GM19372 (cell line): Measurements from ENCODE around the gene SNAP47.

Experiments
- ATAC-seq: cut with Tn5 transposase; IDR thresholded peaks from one replicate; pipeline ENCODE4 v1.9.1; 2021; ENCODE audit warnings: mild to moderate bottlenecking, low read depth, moderate library complexity; ENCODE audit not compliant: unreplicated experiment

The SNAP47 gene

DNA sequence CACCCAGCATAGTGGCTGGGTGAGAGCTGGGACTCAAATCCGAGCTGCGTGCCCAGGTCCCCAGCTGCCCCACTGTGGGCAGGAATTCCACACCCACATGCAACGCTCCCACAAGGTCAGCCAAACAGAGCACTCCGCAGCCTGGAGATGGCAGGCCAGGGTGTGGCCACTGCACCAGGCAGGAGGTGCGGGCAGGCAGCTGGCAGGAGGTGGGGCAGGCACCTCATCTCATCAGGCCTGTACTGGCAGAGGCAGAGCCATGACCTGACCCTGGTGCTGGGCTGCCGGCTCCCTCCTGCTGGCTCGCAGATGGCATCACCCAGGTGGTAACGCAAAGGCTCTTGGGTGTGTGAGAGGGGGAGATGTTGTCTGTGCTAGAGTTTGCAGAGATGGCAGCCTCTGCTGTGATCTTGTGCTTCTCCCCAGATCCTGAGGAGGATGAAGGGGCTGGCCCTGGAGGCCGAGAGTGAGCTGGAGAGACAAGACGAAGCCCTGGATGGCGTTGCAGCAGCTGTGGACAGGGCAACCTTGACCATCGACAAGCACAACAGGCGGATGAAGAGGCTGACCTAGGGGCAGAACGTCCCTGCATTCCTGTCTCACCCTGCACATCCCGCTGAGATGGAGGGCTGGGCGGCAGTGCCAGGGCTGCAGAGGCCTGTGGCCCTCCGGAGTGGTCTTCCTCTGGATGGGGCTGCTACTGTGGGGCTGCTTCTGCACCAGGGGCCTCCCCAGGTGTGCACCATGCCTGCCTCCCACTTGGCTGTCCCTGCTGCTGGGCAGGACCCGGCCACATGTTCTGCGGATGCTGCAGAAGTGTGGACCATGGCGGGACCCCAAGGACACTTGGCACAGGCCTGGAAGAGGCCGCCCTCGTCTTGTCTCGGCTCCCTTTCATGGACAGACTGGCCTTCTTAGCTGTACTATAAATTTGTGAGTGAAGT lies 45.1 kb downstream of the SNAP47 start:
- ATAC-seq, result no peak

DNA sequence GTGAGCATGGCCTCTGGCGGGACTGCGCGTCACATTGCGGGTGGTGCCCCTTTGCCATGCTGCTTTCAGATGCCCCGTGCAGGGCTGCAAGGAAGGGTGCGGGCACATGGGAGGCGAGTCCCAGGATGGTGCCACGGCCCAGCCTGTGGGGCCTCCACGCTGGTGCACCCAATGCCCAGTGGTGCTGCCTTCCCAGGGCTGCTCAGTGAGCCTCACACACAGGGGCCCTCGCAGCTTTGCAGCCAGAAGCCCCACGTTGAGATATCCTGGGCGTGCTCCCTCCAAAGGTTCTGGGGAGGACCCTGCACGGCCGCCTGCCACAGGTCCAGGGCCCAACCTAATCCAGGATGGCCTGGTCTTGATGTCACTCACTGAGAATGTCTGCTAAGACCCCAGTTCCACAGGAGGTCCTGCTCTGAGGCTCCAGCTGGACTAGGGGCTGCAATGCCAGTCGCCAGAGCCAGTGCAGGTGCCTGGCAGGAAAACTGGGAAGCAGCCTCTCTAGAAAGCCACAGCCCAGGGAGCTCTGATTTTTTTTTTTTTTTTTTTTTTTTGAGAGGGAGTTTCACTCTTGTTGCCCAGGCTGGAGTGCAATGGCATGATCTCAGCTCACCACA lies 46.2 kb downstream of the SNAP47 start:
- ATAC-seq, result no peak

DNA sequence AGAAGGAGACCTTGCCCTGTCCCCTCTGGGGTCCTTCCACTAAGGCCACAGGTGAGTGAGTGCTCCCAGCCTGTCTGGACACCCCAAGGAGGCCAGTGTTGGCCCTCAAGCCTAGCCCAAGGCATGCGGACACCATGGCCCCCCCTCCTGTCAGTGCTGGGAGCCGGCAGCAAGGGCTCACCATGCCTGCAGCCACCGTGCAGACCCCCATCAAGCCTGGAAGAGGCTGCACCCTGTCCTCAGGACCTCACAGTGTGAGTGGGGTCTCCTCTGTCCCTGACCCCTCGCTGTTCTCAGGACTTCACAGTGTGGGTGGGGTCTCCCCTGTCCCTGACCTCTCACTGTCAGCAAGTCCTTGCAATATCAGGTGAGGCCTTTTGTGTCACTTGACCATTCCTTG lies 47.0 kb downstream of the SNAP47 start:
- no peak for ATAC-seq

DNA sequence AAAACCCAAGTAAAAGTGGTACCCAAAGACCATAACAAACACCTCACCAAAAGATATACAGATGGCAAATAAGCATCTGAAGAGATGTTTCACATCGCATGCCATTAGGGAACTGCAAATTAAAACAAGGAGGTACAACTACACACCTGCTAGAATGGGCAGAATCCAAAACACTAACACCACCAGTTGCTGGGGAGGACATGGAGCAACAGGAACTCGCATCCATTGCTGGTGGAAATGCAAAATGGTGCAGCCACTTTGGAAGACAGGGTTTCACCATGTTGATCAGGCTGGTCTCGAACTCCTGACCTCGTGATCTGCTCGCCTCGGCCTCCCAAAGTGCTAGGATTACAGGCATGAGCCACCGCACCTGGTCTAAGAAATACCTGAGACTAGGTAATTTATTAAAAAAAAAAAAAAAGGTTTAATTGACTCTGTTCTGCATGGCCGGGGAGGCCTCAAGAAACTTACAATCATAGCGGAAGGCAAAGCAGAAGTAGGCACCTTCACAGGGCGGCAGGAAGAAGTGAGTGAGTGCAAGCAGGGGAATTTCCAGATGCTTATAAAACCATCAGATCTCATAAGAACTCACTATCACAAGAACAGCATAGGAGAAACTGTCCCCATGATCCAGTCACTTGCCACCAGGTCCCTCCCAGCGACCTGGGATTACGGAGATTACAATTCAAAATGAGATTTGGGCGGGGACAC lies 50.0 kb downstream of the SNAP47 start:
- no peak for ATAC-seq

DNA sequence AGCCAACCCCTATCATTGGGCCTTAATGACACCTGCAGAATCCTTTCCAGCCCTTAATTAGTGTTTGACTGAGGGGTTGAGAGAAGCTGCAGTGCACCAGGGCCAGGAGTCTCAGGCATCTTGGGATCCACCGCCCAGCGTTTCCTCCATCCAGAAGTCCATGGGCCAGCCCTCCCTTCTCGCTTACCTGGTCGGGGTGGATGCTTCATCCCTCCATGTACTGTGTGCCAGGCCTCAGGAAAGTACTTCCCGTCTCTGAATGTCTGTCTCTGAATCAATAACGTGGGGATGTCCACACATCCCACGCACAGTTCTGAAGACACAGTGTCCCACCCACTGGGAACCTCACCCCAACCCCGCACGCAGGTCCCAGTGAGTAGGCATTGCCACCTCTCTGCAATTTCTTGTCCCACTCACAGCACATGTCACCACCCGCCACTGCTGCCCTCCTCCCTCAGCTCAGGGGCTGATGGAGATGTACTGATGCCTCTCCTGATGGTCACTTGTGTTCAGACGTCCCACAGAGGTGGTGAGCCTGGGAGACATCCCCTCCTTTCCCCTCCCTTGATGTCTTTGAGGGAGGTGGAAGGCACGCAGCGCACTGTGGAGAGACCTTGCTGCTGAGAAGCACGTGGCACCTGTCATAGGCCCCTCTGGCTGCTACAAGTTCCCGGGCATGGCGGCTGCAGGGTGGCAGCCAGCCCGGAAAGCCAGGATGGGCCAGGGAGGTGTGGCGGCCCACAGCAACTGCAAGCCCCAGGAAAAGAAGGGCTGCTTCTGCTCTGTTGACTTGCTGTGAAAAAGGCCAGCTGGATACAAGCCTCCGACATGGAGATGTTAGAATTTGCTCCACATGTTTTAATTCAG lies 50.8 kb downstream of the SNAP47 start:
- ATAC-seq, result no peak

DNA sequence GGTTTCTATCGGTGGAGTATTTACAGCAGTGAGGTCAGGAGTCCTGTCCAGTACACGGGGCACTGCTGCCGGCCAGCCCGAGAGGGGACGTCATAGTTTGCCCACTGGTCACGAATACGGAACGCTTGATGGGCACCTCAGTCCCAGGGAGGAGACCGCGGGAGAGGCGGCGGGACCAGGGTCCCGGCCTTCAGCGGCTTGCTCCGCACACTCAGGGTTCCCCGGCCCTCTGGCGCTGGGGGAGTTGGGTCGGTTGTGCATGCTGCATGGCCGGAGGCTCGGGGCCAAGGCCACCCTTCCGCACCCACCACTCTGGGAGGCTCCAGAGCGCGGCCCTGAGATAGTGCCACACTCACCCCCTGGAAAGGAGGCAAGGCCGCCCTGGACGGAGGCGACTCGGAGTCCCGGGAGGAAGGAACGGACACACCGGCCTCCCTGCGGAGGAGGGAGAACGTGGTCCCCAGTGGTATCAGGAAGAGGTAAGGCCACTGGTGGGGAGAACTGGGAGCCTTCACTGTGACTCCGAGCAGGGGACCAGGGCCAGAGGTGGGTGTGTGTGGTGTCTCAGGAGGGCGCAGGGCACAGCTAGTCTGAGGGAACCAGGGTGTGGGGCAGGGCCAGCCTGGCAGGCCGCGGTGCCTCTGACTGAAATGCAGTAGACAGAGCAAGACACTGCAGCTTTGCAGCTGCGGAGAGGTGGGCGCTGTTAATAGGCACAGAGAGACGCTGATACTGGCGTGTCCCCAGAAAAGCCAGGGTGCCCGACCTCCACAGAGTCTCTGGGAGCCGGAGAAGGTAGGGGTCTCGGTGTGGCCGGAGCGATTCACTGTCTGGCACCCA lies 51.7 kb downstream of the SNAP47 start:
- no peak for ATAC-seq

DNA sequence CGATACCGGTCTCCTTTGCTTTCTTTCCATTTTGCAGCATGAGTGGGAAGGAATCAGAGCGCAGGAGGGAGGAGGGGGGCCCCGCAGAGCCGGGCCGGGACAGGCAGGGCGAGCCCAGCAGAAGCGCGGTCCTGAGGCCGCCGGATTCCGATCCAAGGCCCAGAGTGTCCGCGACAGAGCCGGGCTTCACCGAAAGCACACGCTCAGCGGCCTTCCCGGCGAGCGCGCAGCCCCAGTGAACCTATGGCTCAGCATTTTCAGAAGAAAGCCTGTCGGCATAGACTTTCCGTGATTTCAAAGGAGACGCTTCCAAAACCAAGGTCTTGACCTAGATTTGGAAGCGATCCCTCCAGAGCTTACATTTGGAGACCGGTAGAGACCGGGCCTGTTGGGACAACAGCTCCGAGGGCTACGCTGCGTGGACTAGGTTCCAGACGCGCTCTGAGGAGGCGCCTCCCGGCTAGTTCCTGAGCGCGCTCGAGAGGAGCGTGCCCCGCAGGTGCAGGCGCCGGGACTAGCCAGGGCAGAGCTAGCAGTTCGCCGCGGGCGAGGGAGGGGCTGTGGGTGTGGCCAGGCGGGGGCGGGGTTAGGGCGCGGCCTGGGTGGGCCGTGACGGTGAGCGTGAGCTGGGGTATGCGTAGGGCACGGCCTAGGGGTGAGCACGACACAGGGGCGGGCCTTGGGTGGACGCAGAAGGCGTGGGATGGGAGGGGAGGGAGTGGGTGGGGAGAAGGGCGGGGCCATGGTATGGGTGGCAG lies 52.5 kb downstream of the SNAP47 start:
- ATAC-seq, result peak; percentile 90

DNA sequence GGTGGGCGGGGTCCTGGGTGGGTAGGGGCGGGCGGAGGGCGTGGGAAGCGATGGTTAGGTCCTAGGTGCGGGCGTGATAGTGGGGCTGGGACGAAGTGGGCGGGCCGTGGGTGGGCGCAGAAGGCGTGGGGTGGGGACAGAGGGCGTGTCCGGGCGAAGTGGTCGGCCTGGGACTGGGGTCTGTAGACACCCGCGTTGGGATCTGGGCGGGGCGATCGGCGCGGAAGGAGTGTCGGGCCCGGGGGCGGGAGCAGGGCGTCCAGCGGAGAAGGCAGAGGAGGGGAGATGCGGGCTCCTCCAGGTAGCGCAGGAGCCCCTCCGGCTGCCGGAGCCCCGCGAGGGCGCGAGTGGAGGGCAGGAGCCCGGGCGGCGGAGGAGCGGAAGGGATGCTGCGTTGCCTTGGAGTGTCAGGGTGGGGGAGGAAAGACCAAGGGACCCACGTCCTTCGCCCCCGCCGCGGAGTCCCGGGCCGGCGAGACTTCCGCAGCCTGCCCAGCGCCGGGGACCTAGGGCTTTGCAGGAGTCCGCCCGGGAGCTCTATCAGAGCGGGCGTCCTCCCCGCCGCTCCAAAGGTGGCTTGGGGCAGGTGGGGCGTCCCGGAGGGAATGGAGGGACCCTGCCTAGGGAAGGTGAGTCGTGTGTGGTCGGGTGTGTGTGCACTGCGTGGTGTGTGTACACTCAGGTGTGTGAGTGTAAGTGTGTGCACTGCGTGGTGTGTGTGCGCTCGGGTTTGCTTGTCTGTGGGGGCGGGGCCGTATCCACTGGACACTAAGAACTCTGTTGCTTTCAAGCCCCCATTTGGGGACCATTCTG lies 53.2 kb downstream of the SNAP47 start:
- peak; percentile 57 for ATAC-seq

DNA sequence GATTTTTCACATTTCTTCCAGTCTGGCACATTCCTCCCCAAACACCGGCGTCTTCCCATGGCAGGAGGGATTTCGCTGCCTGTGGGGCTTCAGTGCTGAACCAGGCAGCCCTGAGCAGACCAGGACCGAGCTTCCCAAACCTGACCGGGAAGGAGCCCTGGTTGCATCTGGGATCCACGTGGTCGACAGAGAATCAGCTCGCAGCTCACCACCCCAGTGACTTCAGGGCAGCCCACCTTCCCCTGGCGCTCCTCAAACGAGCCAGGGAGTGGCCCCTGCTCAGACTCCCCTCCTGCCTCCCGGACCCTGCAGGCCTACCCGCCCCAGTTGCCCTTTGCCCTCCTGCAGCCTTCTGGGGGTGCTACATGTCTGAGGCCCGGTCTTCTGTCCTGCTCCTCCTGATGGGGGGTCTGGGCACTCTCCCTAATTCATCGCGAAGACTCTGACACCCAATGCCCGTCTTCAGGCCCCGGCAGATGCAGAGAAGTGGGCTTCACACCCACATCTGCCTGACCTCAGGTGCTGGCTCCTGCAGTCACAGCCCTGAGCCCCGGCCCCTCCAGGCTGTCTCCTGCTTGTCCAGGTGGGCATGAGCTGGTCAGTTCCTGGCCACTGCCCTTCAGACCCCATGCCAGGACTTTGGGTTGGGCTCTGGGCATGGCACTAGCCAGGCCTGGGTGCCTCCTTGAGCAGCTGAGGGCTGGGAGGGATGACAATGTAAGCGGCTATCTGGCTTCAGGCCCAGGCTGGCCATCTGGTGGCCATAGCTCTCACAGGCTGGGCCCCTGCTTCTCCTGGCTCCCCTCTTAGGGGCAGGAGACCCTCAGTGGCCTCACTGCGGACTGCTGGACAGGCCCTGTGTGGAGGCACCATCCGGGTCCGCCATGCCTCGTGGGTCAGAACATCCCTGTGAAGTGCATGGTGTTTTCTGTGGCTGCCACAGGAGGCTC lies 54.1 kb downstream of the SNAP47 start:
- no peak for ATAC-seq

DNA sequence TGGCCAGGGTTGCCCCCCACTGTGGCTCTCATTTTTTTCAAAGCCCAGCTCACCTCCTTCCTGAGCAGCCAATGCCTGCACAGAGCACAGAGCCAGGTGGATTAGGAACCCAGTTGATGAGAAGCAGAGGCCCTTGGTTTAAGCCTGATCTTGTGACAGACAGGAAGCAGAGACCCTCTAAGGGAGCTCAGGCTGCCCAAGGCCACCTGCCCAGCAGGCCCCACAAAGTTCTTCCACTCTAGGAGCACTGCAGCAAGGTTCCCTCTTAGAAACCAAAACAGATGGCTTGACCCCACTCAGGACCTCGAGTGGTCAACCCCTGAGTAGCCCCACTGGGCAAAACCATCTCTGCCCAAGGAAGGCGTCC lies 54.8 kb downstream of the SNAP47 start:
- no peak for ATAC-seq

DNA sequence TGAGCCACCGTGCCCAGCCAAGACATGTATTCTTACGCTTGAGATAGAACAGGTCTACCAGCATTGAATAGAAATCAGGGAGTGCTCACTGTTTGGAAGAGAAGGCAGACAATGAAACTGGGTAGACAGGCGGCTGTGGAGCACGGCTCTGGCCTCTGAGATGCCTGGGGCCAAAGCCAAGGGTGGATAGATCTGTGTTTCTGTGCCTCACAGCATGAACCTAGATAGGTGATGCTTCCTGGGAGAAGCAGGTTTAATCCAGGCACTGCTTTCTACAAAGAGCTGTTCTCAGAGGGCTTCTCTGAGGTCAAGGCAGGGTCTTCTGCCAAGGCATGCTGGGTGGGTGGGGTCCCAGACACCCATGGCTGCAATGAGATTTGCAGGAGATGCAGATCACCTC lies 55.6 kb downstream of the SNAP47 start:
- no peak for ATAC-seq

DNA sequence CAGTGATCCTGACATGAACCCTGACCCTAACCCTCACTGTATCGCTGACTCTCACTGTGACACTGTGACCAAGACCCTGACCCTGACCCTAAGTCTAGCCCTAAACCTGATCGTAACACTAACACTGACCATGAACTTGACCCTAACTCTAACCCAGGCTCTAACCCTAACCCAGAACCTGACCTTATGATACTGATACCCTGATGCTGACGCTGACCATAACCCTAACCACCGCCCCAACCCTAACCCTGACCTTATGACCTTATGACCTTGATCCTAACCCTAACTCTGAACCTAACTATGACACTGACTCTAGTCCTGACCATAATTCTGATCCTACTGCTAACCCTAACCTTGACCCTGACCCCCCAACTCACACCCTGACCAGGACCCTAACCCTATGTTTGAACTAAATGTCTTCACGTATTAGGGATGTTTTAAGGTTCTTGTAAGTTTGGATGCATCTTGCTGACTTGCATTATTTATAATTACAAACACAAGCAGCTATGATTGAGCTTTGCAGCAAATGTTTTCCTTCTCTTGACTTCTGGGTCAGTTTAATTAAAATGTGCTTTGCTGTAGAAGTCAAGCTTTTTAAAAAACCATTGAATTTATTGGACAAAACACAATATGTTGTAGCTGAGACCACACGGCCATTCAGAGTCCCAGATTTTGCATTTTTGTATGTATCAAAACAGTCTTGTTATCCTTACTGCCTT lies 56.3 kb downstream of the SNAP47 start:
- ATAC-seq, result no peak

DNA sequence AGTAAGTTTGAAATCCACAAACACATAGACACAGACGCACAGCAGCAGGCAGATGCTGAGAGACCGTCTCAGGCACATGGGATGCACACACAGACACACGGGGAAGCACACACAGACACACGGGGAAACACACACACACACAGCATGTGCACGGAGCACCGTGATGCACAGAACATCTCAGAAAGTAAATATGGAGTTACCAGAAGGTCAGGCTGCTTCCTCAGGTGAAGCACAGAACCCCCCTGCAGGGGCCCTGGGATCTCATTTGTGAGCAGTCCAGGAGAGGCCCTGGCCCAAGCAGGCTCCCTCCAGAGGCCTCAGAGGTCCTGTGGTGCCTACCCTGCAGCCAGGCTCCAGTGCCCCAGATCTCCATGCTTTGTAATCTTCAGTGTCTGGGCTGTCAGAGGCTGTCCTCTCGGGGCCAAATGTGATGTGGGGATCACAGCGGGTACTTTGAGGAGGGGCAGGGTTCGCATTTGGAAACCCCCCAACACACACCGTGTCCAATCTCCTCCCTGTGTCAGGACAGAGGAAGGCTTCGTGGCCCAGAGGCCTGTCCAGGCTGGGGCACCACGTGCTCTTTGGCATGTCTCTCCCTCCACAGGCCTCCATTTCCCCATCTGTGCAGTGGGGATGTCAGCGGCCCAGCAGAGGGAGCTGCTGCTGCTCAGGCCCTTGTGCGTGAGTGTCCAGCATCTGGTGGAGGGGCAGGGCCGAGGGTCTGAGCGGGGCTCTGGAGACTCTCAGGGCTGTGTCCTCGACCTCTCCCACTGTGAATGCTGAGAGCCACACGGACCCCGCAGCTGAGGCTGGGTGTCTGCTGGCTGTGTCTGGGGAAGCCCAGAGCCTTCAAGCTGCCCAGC lies 57.2 kb downstream of the SNAP47 start:
- ATAC-seq, result no peak

DNA sequence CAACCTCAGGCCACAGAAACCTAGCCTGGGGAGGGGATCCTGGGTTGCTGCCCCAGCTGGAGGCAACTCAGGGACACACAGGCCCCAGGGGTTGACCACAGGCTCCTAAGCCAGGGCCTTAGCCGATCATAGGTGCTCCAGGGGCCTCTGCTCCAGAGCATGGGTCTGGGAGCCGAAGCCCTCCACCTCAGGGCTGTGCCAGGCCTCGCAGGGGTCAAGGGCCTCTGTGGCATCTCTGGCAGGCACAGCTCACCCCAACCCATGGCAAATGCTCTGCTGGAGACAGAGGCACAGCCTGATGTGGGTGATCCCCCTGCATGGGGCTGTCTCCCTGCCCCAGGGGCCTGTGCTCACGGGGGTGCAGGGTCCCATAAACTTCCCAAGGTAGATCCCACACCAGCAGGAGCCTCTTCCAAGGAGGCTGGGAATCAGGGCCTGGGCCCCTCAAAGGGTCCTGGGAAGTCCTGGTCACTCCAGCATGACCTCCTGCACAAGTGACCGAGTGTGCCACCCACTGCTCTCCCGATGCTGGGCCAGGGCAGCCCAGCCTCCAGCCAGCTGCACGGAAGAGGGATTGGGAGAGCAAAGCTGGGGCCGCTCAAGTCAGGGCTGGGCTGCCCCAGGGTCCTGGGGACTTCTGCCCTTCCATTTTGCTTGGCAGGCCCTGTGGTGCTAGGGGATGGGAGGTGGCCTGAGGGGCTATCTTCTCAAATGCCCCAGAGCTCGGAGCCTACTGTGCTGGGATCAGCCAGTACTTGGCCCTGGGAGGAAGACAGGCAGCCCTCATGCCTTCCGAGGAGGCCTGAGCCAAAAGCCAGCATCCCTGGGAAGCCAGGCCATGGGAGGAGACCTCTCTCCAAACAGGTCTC lies 58.1 kb downstream of the SNAP47 start:
- ATAC-seq, result no peak
